B cell (primary cell): Measurements from ENCODE around the gene DZANK1. TPM values are rescaled to one million over a fixed set of nuclear protein-coding genes. Genes with fewer than 3 reads are reported as not detected.

Experiments used
- ATAC-seq: fragments of 200-7000 bp; cut with Tn5 transposase; one replicate; pipeline ENCODE4 v1.10.0; 2021; ENCODE audit warnings: low read depth, mild to moderate bottlenecking, moderate number of reproducible peaks, moderate library complexity
- CTCF ChIA-PET: fragments of 350-600 bp; sonication (Branson Sonifier 250); formaldehyde crosslinking; loops from one replicate; lab custom pipeline; 2021; ENCODE audit warnings: antibody characterized with exemption, inconsistent platforms; lab: Charles Lee
- POLR2A ChIA-PET: fragments of 350-600 bp; sonication (Branson Sonifier 250); formaldehyde crosslinking; loops from one replicate; lab custom pipeline; 2021; ENCODE audit warnings: antibody characterized with exemption; lab: Charles Lee
- DNase-seq: peaks from one replicate; pipeline ENCODE4 v3.0.0; 2013
- H2AFZ ChIP-seq: 2 replicates; pipeline ENCODE4 v1.6.1; 2012; ENCODE audit warnings: mild to moderate bottlenecking, low read depth, low read length; ENCODE audit not compliant: insufficient read depth, poor library complexity, severe bottlenecking
- H3K27ac ChIP-seq, 2 donors: 1 replicate in 1 of 2; 2 replicates in 1 of 2; pipeline ENCODE4 v1.5.1; 2012 to 2013; ENCODE audit warnings: low read length in 2 of 2, mild to moderate bottlenecking in 2 of 2, moderate library complexity in 1 of 2
- H3K27me3 ChIP-seq, 4 experiments: fragments of 200-600 bp in 1 of 4; sonication (generic) in 1 of 4; replicated peaks in 1 of 4; 1 replicate in 2 of 4; 2 replicates in 2 of 4; pipeline versions ENCODE4 v1.6.1 to v1.7.0; 2013 to 2016; ENCODE audit warnings: low read length in 3 of 4, mild to moderate bottlenecking in 2 of 4, mixed read lengths in 1 of 4, moderate library complexity in 1 of 4; ENCODE audit not compliant: insufficient read depth in 4 of 4, control insufficient read depth in 3 of 4; ENCODE audit errors: control extremely low read depth in 1 of 4
- H3K36me3 ChIP-seq, 2 experiments: replicated peaks in 1 of 2; 1 replicate in 1 of 2; 2 replicates in 1 of 2; pipeline versions ENCODE4 v1.6.1 to v1.7.1; 2013; ENCODE audit warnings: low read length in 1 of 2; ENCODE audit not compliant: insufficient read depth in 2 of 2, control insufficient read depth in 1 of 2; ENCODE audit errors: control extremely low read depth in 1 of 2, extremely low read depth in 1 of 2
- H3K4me1 ChIP-seq, 2 donors: fragments of 200-600 bp in 1 of 2; sonication (generic) in 1 of 2; 1 replicate in 1 of 2; 2 replicates in 1 of 2; pipeline versions ENCODE4 v1.5.1 to v1.6.1; 2013 to 2017; ENCODE audit warnings: low read length in 2 of 2; ENCODE audit not compliant: control insufficient read depth in 2 of 2, insufficient read depth in 2 of 2
- H3K4me2 ChIP-seq: replicated peaks from 2 replicates; pipeline ENCODE3; 2012; ENCODE audit warnings: mild to moderate bottlenecking, low read depth, low read length; ENCODE audit not compliant: poor library complexity, severe bottlenecking
- H3K4me3 ChIP-seq, 5 experiments: fragments of 200-600 bp in 1 of 5; sonication (generic) in 1 of 5; 1 replicate in 3 of 5; 2 replicates in 2 of 5; pipeline versions ENCODE4 v1.5.1 to v1.7.0; 2011 to 2016; ENCODE audit warnings: low read length in 4 of 5, mild to moderate bottlenecking in 4 of 5, low read depth in 2 of 5, control low read depth in 1 of 5, moderate library complexity in 1 of 5; ENCODE audit not compliant: insufficient read depth in 1 of 5; ENCODE audit errors: control extremely low read depth in 1 of 5, extremely low read depth in 1 of 5
- H3K79me2 ChIP-seq: fragments of 200-600 bp; sonication (generic); one replicate; pipeline ENCODE4 v1.6.0; 2016; ENCODE audit warnings: low read length; ENCODE audit not compliant: control insufficient read depth, insufficient read depth
- H3K9ac ChIP-seq: fragments of 200-600 bp; sonication (generic); 2 replicates; pipeline ENCODE4 v1.6.1; 2017; ENCODE audit warnings: mild to moderate bottlenecking, low read length, moderate library complexity
- H3K9me3 ChIP-seq, 3 donors: one replicate each; pipeline versions ENCODE4 v1.6.1 to v1.7.1; 2013; ENCODE audit warnings: low read length in 2 of 3; ENCODE audit not compliant: control insufficient read depth in 2 of 3, insufficient read depth in 1 of 3; ENCODE audit errors: control extremely low read depth in 1 of 3
- H4K20me1 ChIP-seq: 2 replicates; pipeline ENCODE4 v1.6.0; 2012; ENCODE audit warnings: mild to moderate bottlenecking, low read length; ENCODE audit not compliant: insufficient read depth, control insufficient read depth, poor library complexity, severe bottlenecking
- H3K27ac Mint-ChIP-seq: one replicate; pipeline ENCODE4 v1.8.0; 2021; ENCODE audit warnings: mixed read lengths
- H3K27me3 Mint-ChIP-seq: one replicate; pipeline ENCODE4 v1.8.0; 2021; ENCODE audit warnings: mixed read lengths
- H3K4me1 Mint-ChIP-seq: one replicate; pipeline ENCODE4 v1.8.0; 2021; ENCODE audit warnings: mixed read lengths
- H3K4me3 Mint-ChIP-seq: one replicate; pipeline ENCODE4 v1.8.0; 2021; ENCODE audit warnings: mixed read lengths
- H3K9me3 Mint-ChIP-seq: one replicate; pipeline ENCODE4 v1.8.0; 2022; ENCODE audit warnings: mixed read lengths; ENCODE audit not compliant: insufficient read depth
- CTCF ChIP-seq: fragments of 200-600 bp; IDR thresholded peaks from one replicate; pipeline ENCODE4 v1.8.0; 2022; ENCODE audit warnings: antibody characterized with exemption, mild to moderate bottlenecking
- EZH2 ChIP-seq: IDR thresholded peaks from 2 replicates; pipeline ENCODE4 v1.6.1; 2012; ENCODE audit warnings: borderline replicate concordance, low read depth, mild to moderate bottlenecking, moderate library complexity, low read length; ENCODE audit not compliant: insufficient read depth, poor library complexity, severe bottlenecking
- WGBS: methylation state at CpG from one replicate; pipeline ENCODE4 v1.1.5; 2013; ENCODE audit warnings: missing lambda C conversion rate; ENCODE audit not compliant: insufficient coverage; 5-methylcytosine and 5-hydroxymethylcytosine counted together
- intact Hi-C: fragments of 100-400 bp; cut with micrococcal nuclease; formaldehyde crosslinking; loops from one replicate; pipeline ENCODE4 v1.10.0; 2022
- polyA plus RNA-seq: library from polyadenylated mRNA; depleted of rRNA; stranded (reverse); fragments of >200 nt; gene quantifications from 2 replicates; pipeline ENCODE4 v1.2.3, GENCODE V29; 2012
- total RNA-seq, 2 donors: library from RNA; stranded (reverse); fragments of 120-200 nt in 1 of 2; gene quantifications; 1 replicate in 1 of 2; 2 replicates in 1 of 2; pipeline versions ENCODE4 v1.2.3 to v1.2.4, GENCODE V29; 2013 to 2022

The DZANK1 gene
- total and polyA plus RNA-seq, 2 donors (not counting 1 experiment from before 2014, with no cell fraction given), result 2.8 to 5.6 TPM

GRCh38 chr20:18465536-18466200, 1.2 kb downstream of the DZANK1 start:
- Histone ChIP-seq H3K4me2 (peak overlapping the region; percentile 83), H3K27ac (peak overlapping the region in 1 of 2 donors; percentile 81), H3K36me3 (peaks cover 0 to 6% of the 10 kb centered on the region in 2 experiments), H2AFZ (peak overlapping the region; percentile 89), H3K9ac (no peak overlapping the region), H3K4me3 (no peak overlapping the region), H3K27me3 (no peaks in the 10 kb centered on the region), H4K20me1 (no peaks in the 10 kb centered on the region), H3K79me2 (no peaks in the 10 kb centered on the region), H3K9me3 (no peaks in the 10 kb centered on the region), H3K4me1 (peaks cover 12 to 15% of the 10 kb centered on the region in 2 donors)
- ATAC-seq (no peak), DNase-seq (no peak)
- Mint-ChIP-seq H3K4me3 (peak overlapping the region; percentile 97), H3K9me3 (no peaks in the 10 kb centered on the region), H3K27ac (peak overlapping the region; percentile 10), H3K4me1 (peaks cover 25% of the 10 kb centered on the region), H3K27me3 (no peaks in the 10 kb centered on the region)
- ChIA-PET POLR2A (interaction anchor here (1.0 to 2.2 kb wide), 2 partner anchors 41 to 42 kb away, joined by 5 to 26 read pairs; partner anchors contain the start of gene SEC23B), CTCF (interaction anchor here (2.4 kb wide), 1 partner anchor 41 kb away, joined by 20 read pairs; the partner anchor contains the start of gene SEC23B)
- WGBS, result 39% methylated on average over 3 of the region's 6 CpGs
- no peak for TF ChIP-seq CTCF
- TF ChIP-seq EZH2, result no peak
- intact Hi-C loops, result loop anchor here (2.0 to 10.0 kb wide), 3 partner anchors 501 to 1893 kb away; partner anchors contain the start of genes KIF16B, MGME1, NAA20 and SNX5

- ATAC-seq, result no peak
- no peaks in the 10 kb centered on the region for H4K20me1 ChIP-seq
- H3K9me3 ChIP-seq, result peaks cover 0 to 4% (median 0%) of the 10 kb centered on the region in 3 donors
- intact Hi-C loops, result no loop called here
- whole genome bisulfite sequencing, result no CpG with 5 or more reads among the region's 3 CpGs
- H3K36me3 ChIP-seq, result no peaks in the 10 kb centered on the region
- no peaks in the 10 kb centered on the region for H3K79me2 ChIP-seq
- H3K27me3 Mint-ChIP-seq, result no peaks in the 10 kb centered on the region
- CTCF ChIA-PET, result no interaction called here
- H3K4me1 Mint-ChIP-seq, result no peaks in the 10 kb centered on the region
- no peak overlapping the region for H3K27ac ChIP-seq
- POLR2A ChIA-PET, result no interaction called here
- H3K9ac ChIP-seq, result no peak overlapping the region
- H3K4me3 ChIP-seq, result no peak overlapping the region
- no peaks in the 10 kb centered on the region for H3K4me1 ChIP-seq
- DNase-seq, result no peak
- H2AFZ ChIP-seq, result no peak overlapping the region
- H3K27me3 ChIP-seq, result no peaks in the 10 kb centered on the region
- H3K9me3 Mint-ChIP-seq, result peaks cover 6% of the 10 kb centered on the region
- TF ChIP-seq EZH2 (no peak), CTCF (no peak)
- H3K4me2 ChIP-seq, result no peak overlapping the region
- H3K27ac Mint-ChIP-seq, result no peak overlapping the region
- no peak overlapping the region for H3K4me3 Mint-ChIP-seq
Observed at GRCh38 chr20:18456600-18456999, 10.2 kb downstream of the DZANK1 start.
